Activated T-helper 1 cell treated with anti-CD3 and anti-CD28 coated beads, Interleukin-2, amount 50 U/mL, for 16 hours (primary cell): ENCODE data around the gene EFCAB12.

Experiments
- DNase-seq, 2 donors: peaks; one replicate each; pipeline ENCODE4 v3.0.0-alpha.2; 2020; ENCODE audit warnings: low read depth in 1 of 2, low spot score in 1 of 2

The EFCAB12 gene

DNA sequence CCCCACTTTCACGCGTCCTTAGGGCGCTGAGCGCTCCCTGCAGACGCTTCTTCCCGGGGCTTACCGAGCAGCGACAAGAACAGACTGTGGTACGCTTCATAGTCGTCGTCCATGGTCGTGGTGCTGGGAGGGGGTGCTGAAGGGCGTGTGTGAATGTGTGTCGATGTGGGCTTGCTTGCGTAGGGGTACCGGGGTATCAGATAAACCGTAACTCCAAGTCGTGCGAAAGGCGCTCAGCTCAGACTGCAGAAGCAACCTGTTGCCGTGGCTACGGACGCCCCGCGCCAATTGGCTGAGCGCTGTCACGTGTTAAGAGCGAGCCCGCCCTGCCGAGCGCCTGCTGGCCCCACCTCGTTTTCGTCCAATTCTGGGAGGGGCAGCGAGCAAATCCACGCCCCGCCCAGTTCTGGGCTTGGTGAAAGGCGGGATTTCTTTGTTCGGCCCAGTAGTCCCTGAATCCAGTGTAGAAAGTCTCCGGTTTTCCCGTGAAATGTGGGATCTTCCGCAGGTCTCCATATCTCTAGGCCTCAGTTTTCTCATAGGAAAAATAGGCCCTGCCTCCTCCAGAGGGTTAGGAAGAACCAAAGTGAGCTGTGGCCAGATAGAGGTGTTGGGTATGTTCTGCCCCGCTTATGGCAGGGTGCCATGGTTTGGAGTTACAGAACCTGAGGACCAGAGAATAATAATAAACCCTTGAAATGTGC lies at the start of gene EFCAB12:
TSS of gene EFCAB12 (minus strand) at position 261 of the 704 bp plus-strand sequence. CDS start at position 113, 148 bp downstream.
- peak; percentile 77 to 80 for DNase-seq

- DNase-seq: no peak
Measured at GRCh38 chr3:129476586-129476985, 48.1 kb upstream of the EFCAB12 start.

- no peak for DNase-seq
Measured at GRCh38 chr3:129475863-129476262, 47.4 kb upstream of the EFCAB12 start.

- DNase-seq: no peak
Measured at GRCh38 chr3:129474984-129475804, 46.8 kb upstream of the EFCAB12 start.

DNA sequence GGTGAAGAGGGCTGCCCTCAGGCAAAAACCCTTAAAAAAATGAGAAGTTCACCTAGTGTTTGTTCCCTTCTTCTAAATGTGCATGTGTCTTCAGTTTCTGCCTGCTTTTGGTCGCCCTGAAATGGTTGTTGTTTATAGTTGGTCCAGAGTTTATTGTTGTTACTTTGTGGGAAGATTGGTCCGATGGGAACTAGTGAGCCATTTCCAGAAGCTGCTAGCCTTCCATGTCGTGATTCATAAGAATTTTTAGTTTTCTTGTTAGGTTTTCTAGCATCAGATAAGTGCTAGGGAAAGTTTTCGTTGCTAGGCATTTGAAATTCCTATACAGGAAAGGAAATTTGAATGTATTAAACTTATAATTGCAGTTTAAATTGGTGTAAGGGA lies 45.3 kb upstream of the EFCAB12 start:
- DNase-seq: no peak

GRCh38 chr3:129473067-129473768 lies 44.8 kb upstream of the EFCAB12 start:
- DNase-seq: no peak

GRCh38 chr3:129470861-129471260 lies 42.4 kb upstream of the EFCAB12 start:
- no peak for DNase-seq

DNA sequence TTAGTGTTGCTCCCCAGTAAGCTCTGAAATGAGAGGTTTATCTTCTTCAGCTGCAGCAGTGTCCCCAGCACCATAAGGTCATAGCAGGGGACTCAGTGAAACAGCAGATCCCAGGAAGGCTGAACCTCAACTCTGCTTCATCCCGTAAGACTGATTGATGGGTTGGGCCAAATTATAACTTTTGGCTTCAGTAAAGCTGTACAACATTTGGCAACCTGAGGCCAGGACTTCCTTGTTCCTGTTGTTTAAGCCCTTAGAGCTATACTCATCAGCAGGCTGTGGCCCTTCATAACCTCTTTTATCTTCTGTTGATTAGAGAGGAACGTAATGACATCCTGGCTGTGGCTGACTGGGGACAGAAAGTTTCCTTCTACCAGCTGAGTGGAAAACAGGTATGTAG lies 40.6 kb upstream of the EFCAB12 start:
- no peak for DNase-seq

GRCh38 chr3:129467932-129468331 lies 39.5 kb upstream of the EFCAB12 start:
- DNase-seq: no peak

DNA sequence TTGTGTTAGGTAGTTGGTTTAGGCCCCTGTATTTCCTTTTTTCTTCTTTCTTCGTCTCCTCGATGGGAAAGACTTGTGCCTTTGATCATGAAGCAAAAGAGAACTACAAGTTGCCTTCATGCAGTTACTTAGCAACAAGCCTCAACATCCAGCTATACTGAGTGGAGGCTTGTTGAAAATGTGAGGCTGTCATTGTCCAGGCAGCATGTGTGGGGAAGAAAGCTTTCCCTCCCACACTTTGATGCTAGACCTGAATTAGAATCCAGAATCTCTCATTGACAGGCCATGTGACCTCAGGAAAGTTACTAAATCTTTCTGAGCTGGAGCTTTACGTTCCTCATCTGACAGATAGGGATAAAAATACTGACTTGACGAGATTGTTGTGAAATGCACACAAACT lies 35.3 kb upstream of the EFCAB12 start:
- no peak for DNase-seq

DNA sequence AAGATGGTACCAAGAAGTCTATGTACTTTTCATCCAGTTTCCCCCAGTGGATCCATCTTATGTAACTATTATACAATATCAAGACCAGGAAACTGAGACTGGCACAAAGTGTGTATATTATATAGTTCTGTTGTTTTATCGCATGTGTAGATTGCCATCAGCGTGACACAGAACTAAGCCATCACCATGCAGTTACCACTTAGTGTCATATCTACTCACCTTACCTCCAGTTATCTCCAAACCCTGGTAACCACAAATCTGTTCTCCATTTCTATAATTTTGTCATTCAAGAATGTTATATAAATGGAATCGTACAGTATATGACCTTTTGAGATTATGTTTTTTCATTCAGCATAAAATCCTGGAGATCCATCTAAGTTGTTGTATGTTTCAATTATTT lies 34.7 kb upstream of the EFCAB12 start:
- no peak for DNase-seq

DNA sequence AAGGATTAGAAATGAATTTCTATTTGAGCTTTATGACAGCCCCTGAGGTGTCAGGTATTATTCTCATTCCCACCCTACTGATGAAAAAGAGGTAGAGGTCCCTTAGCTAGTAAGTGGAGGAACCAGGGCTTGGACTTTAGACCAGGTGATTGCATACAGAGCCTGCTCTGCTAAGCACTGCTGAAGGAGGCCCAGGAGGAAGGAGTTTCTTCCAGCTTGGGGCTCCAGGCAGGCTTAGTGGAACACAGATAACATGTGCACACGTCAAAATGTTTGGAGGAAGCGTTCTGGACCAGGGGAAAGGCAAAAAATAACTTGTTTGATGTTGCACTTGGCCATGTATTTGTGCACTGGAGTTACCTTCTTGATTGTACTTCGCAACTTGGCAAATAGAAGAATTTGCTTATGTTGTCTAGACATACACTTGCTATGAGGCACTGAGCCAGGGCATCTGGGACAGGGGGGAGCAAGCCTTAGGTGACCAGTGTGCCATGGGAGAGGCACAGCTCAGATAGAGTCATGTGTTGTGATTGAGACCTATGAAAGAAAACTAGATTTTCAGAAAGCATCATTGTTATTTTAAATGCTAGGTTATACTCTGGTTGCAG lies 34.0 kb upstream of the EFCAB12 start:
- DNase-seq: no peak

- DNase-seq: no peak
Measured at GRCh38 chr3:129461461-129462146, 33.2 kb upstream of the EFCAB12 start.

GRCh38 chr3:129461022-129461421 lies 32.6 kb upstream of the EFCAB12 start:
- DNase-seq: no peak

GRCh38 chr3:129460572-129460971 lies 32.1 kb upstream of the EFCAB12 start:
- no peak for DNase-seq

- no peak for DNase-seq
Measured at GRCh38 chr3:129460155-129460554, 31.7 kb upstream of the EFCAB12 start.

DNA sequence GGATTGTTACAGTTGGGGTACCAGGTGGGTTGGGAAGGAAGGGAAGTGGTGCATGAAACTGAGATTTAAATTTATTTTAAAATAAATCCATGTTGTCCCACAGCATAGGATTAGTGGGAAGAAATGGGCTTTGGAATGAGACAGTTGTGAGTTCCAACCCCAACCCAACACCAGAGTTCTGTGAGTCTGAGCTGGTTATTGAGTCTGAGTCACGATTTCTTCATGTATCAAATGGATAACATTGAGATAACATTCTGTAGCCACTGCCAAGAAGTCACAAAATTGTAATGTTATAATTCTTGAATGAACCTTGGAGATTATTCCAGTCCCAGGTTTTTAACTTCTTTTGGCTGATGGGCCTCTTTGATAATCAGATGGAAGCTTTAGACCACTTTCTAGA lies 25.3 kb upstream of the EFCAB12 start:
- DNase-seq: no peak

DNA sequence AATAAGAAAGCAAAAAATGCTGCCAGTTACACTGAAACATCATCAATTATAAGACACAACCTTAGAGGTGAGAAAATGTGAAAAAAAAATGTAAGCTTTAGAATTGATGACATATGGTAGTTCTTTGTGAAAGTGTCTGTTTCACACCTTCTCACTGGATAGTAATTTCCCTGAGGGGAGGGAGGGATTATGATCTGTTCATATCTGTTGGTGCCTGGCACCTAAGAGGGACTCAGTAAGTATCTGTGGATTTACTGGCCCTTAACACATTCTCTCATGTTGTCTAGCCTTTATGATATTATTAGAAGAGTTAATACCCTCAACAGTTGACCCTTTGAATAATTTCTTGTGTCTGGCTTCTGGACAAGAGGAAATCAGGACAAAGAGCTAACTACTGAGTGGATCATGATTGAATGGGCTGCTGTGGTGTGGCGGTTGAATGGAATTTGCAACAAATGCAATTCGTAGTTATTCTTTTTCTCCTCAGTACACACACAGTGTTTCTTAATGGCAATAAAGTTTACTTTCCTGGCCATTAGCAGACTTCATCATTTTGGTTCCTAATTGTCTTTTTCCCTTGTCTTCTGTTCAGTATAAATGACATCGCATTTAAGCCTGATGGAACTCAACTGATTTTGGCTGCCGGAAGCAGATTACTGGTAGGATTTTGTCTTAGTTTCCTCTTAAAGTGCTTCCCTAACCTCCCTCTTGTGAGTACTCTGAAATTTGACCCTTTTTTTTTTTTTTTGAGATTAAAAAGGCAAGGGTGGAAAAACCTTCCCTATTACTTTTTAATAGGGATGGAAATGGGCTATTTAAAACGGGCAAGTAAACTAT lies 21.1 kb upstream of the EFCAB12 start:
- DNase-seq: no peak

DNA sequence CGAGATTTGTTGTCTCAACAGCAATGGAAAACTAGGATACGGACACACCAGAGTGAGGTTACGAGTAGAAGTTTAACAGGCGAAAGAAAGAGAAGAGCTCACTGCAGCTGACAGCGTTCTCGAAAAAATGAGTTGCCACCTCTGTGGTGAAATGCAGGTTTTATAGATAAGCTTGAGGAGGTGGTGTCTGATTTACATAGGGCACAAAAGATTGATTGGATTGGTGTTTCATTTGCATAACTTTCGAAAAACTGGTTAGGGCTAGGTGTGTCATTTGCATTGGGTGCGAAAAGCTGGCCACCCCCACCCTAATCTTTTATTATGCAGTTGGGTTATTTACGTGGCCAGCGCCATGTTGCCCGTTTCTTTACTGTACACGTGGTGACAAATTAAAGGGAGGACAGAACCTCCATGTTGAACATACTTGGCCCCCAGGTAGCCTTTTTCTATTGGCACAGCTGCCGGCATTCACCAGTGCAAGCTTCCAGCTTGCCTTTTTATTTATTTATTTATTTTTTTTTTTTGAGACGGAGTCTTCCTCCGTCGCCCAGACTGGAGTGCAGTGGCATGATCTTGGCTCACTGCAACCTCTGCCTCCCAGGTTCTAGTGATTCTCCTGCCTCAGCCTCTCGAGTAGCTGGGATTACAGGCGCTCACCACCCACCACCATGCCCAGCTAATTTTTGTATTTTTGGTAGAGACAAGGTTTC lies 19.9 kb upstream of the EFCAB12 start:
- no peak for DNase-seq
